CD4-positive, alpha-beta memory T cell (primary cell): ENCODE measurements around the gene PIP5K1A. TPM values are rescaled to one million over a fixed set of nuclear protein-coding genes. Genes with fewer than 3 reads are reported as not detected.

Source experiments
- CTCF ChIA-PET: fragments of 350-600 bp; sonication (Branson Sonifier 250); formaldehyde crosslinking; loops from one replicate; lab custom pipeline; 2021; ENCODE audit warnings: inconsistent platforms; ENCODE audit not compliant: partially characterized antibody; lab: Charles Lee
- POLR2A ChIA-PET: fragments of 350-600 bp; sonication (Branson Sonifier 250); formaldehyde crosslinking; loops from one replicate; lab custom pipeline; 2021; ENCODE audit not compliant: partially characterized antibody; lab: Charles Lee
- DNase-seq, 5 donors: peaks; one replicate each; pipeline versions ENCODE4 v3.0.0 to v3.0.0-alpha.2; 2020 to 2022; ENCODE audit warnings: mixed read lengths in 1 of 5
- H3K27ac ChIP-seq: one replicate; pipeline ENCODE4 v1.7.0; 2013; ENCODE audit warnings: low read depth, low read length
- H3K27me3 ChIP-seq: 2 replicates; pipeline ENCODE4 v1.7.0; 2013; ENCODE audit warnings: mild to moderate bottlenecking, low read length, moderate library complexity; ENCODE audit not compliant: insufficient read depth
- H3K36me3 ChIP-seq: 2 replicates; pipeline ENCODE4 v1.7.0; 2013; ENCODE audit warnings: mild to moderate bottlenecking, low read length, moderate library complexity; ENCODE audit not compliant: insufficient read depth
- H3K4me1 ChIP-seq: 2 replicates; pipeline ENCODE4 v1.7.0; 2013; ENCODE audit warnings: mild to moderate bottlenecking, low read length, moderate library complexity; ENCODE audit not compliant: insufficient read depth
- H3K4me3 ChIP-seq, 2 donors: one replicate each; pipeline ENCODE4 v1.7.0; 2013; ENCODE audit warnings: low read length in 2 of 2, mild to moderate bottlenecking in 1 of 2
- H3K9me3 ChIP-seq, 2 donors: one replicate each; pipeline ENCODE4 v1.7.0; 2013; ENCODE audit warnings: low read length in 2 of 2, control low read depth in 1 of 2; ENCODE audit not compliant: control insufficient read depth in 1 of 2
- H3K27ac Mint-ChIP-seq, 7 donors: one replicate each; pipeline ENCODE4 v1.8.0; 2020 to 2021; ENCODE audit warnings: mixed read lengths in 7 of 7, mild to moderate bottlenecking in 6 of 7, inconsistent platforms in 3 of 7, moderate library complexity in 3 of 7
- H3K27me3 Mint-ChIP-seq, 2 donors: one replicate each; pipeline ENCODE4 v1.8.0; 2020 to 2021; ENCODE audit warnings: mixed read lengths in 2 of 2
- H3K36me3 Mint-ChIP-seq, 2 donors: one replicate each; pipeline ENCODE4 v1.8.0; 2020 to 2021; ENCODE audit warnings: mixed read lengths in 2 of 2, inconsistent platforms in 1 of 2, mild to moderate bottlenecking in 1 of 2
- H3K4me1 Mint-ChIP-seq, 4 donors: one replicate each; pipeline ENCODE4 v1.8.0; 2020 to 2021; ENCODE audit warnings: mixed read lengths in 4 of 4, mild to moderate bottlenecking in 1 of 4
- H3K4me3 Mint-ChIP-seq, 8 donors: one replicate each; pipeline ENCODE4 v1.8.0; 2020 to 2021; ENCODE audit warnings: mixed read lengths in 8 of 8, mild to moderate bottlenecking in 7 of 8, moderate library complexity in 6 of 8, inconsistent platforms in 3 of 8
- H3K9me3 Mint-ChIP-seq, 8 donors: one replicate each; pipeline ENCODE4 v1.8.0; 2020 to 2021; ENCODE audit warnings: mixed read lengths in 8 of 8, mild to moderate bottlenecking in 5 of 8, inconsistent platforms in 3 of 8, moderate library complexity in 1 of 8
- intact Hi-C: fragments of 100-400 bp; cut with micrococcal nuclease; formaldehyde crosslinking; loops from one replicate; pipeline ENCODE4 v1.15.1; 2023
- polyA plus RNA-seq, 2 donors: library from polyadenylated mRNA; unstranded; fragments of 300-500 nt; fragmentation: Illumina TruSeq; gene quantifications; one replicate each; pipeline ENCODE4 v1.2.3, GENCODE V29; 2021
- total RNA-seq, 2 experiments: library from RNA; stranded (reverse); gene quantifications; one replicate each; pipeline ENCODE4 v1.2.3, GENCODE V29; 2021

The PIP5K1A gene
- total and polyA plus RNA-seq, 4 experiments from 2014 or later: 13.7 to 53.1 (median 33.5) TPM

GRCh38 chr1:151242442-151242841 is 44.1 kb downstream of the PIP5K1A start:
- no peaks in the 10 kb centered on the region for H3K9me3 ChIP-seq
- no peak overlapping the region for H3K4me3 Mint-ChIP-seq
- H3K27ac ChIP-seq: no peak overlapping the region
- no peak for DNase-seq
- peak overlapping the region in 3 of 7 donors; percentile 25 to 73 (median 44) for H3K27ac Mint-ChIP-seq
- ChIA-PET POLR2A (no interaction called here), CTCF (interaction anchor here (1.2 kb wide), 1 partner anchor 143 kb away, joined by 4 read pairs; no protein-coding TSS in a partner anchor)
- H3K36me3 ChIP-seq: peaks cover 64% of the 10 kb centered on the region
- no peaks in the 10 kb centered on the region for H3K4me1 Mint-ChIP-seq
- intact Hi-C loops: no loop called here
- no peaks in the 10 kb centered on the region for H3K27me3 Mint-ChIP-seq
- no peaks in the 10 kb centered on the region for H3K27me3 ChIP-seq
- H3K4me1 ChIP-seq: no peaks in the 10 kb centered on the region
- peaks cover 61 to 70% of the 10 kb centered on the region in 2 donors for H3K36me3 Mint-ChIP-seq
- H3K9me3 Mint-ChIP-seq: peaks cover 0 to 2% (median 0%) of the 10 kb centered on the region in 8 donors
- H3K4me3 ChIP-seq: no peak overlapping the region

- Mint-ChIP-seq H3K36me3 (peaks cover 60 to 68% of the 10 kb centered on the region in 2 donors), H3K9me3 (no peaks in the 10 kb centered on the region), H3K27me3 (no peaks in the 10 kb centered on the region), H3K27ac (no peak overlapping the region), H3K4me1 (no peaks in the 10 kb centered on the region), H3K4me3 (no peak overlapping the region)
- Histone ChIP-seq H3K27me3 (no peaks in the 10 kb centered on the region), H3K27ac (no peak overlapping the region), H3K9me3 (no peaks in the 10 kb centered on the region), H3K4me3 (no peak overlapping the region), H3K4me1 (no peaks in the 10 kb centered on the region), H3K36me3 (peaks cover 64% of the 10 kb centered on the region)
- intact Hi-C loops: no loop called here
- DNase-seq: no peak
- ChIA-PET CTCF (no interaction called here), POLR2A (no interaction called here)
These were observed 45.4 kb downstream of the PIP5K1A start for GRCh38 chr1:151243683-151244216.

- POLR2A ChIA-PET: no interaction called here
- Histone ChIP-seq H3K27me3 (no peaks in the 10 kb centered on the region), H3K36me3 (peaks cover 50% of the 10 kb centered on the region), H3K4me3 (no peak overlapping the region), H3K9me3 (no peaks in the 10 kb centered on the region), H3K4me1 (no peaks in the 10 kb centered on the region), H3K27ac (no peak overlapping the region)
- CTCF ChIA-PET: interaction anchor here (1.0 kb wide), 2 partner anchors 50 to 51 kb away, joined by 4 to 5 read pairs; no protein-coding TSS in a partner anchor
- intact Hi-C loops: no loop called here
- Mint-ChIP-seq H3K4me3 (no peak overlapping the region), H3K27ac (peak overlapping the region in 1 of 7 donors; percentile 6), H3K4me1 (peaks cover 0 to 4% (median 3%) of the 10 kb centered on the region in 4 donors), H3K27me3 (no peaks in the 10 kb centered on the region), H3K9me3 (no peaks in the 10 kb centered on the region), H3K36me3 (peaks cover 59 to 62% of the 10 kb centered on the region in 2 donors)
- DNase-seq: no peak
These were observed 48.4 kb downstream of the PIP5K1A start for GRCh38 chr1:151246786-151247185.

GRCh38 chr1:151251656-151252470 is 53.5 kb downstream of the PIP5K1A start:
- H3K4me3 Mint-ChIP-seq: peak overlapping the region in 2 of 8 donors; percentile 21 to 62
- H3K36me3 ChIP-seq: peaks cover 17% of the 10 kb centered on the region
- POLR2A ChIA-PET: interaction anchor here (0.6 to 2.7 kb wide), 10 partner anchors 30 to 152 kb away, joined by 3 to 15 read pairs (median 3); partner anchors contain the start of genes LYSMD1, PSMB4, SCNM1 and TNFAIP8L2
- CTCF ChIA-PET: interaction anchor here (0.6 to 4.2 kb wide), 33 partner anchors 9 to 818 kb away, joined by 3 to 71 read pairs (median 4); partner anchors contain the start of genes PIP5K1A, TNFAIP8L2, VPS72 and ZNF687
- peaks cover 0 to 3% (median 0%) of the 10 kb centered on the region in 8 donors for H3K9me3 Mint-ChIP-seq
- H3K4me1 ChIP-seq: peaks cover 17% of the 10 kb centered on the region
- intact Hi-C loops: loop anchor here (1.0 to 5.0 kb wide), 4 partner anchors 56 to 228 kb away; partner anchors contain the start of gene TNFAIP8L2
- no peak overlapping the region for H3K27ac ChIP-seq
- peaks cover 17 to 28% (median 21%) of the 10 kb centered on the region in 4 donors for H3K4me1 Mint-ChIP-seq
- peak; percentile 60 to 77 (median 69) for DNase-seq
- no peaks in the 10 kb centered on the region for H3K9me3 ChIP-seq
- peaks cover 22 to 28% of the 10 kb centered on the region in 2 donors for H3K36me3 Mint-ChIP-seq
- no peaks in the 10 kb centered on the region for H3K27me3 Mint-ChIP-seq
- H3K27ac Mint-ChIP-seq: peak overlapping the region in 3 of 7 donors; percentile 26 to 92 (median 66)
- H3K4me3 ChIP-seq: no peak overlapping the region
- H3K27me3 ChIP-seq: no peaks in the 10 kb centered on the region

- POLR2A ChIA-PET: interaction anchor here (0.5 to 2.3 kb wide), 19 partner anchors 8 to 1367 kb away, joined by 3 to 25 read pairs (median 5); partner anchors contain the start of genes LYSMD1, PI4KB, PSMB4 and RPRD2
- intact Hi-C loops: loop anchor here (1.0 to 5.0 kb wide), 4 partner anchors 27 to 97 kb away; partner anchors contain the start of genes RFX5, SCNM1 and TNFAIP8L2
These were observed 56.2 kb downstream of the PIP5K1A start, which contains the start of gene PSMD4 for GRCh38 chr1:151254217-151255213. PSMD4 (plus strand) TSS chr1:151254734; CDS start chr1:151254783, 49 bp downstream.

GRCh38 chr1:151255381-151255780 is 57.0 kb downstream of the PIP5K1A start:
- peaks cover 0 to 11% of the 10 kb centered on the region in 2 donors for H3K36me3 Mint-ChIP-seq
- H3K9me3 ChIP-seq: no peaks in the 10 kb centered on the region
- H3K27ac Mint-ChIP-seq: peak overlapping the region; percentile 89 to 97 (median 95)
- peak overlapping the region; percentile 65 for H3K27ac ChIP-seq
- no peaks in the 10 kb centered on the region for H3K27me3 ChIP-seq
- H3K4me3 ChIP-seq: peak overlapping the region; percentile 53 to 88
- no peaks in the 10 kb centered on the region for H3K27me3 Mint-ChIP-seq
- intact Hi-C loops: loop anchor here (2.0 kb wide), 1 partner anchor 91 kb away; the partner anchor contains the start of gene RFX5
- peaks cover 0 to 3% (median 0%) of the 10 kb centered on the region in 8 donors for H3K9me3 Mint-ChIP-seq
- H3K4me1 Mint-ChIP-seq: peaks cover 25 to 47% (median 36%) of the 10 kb centered on the region in 4 donors
- H3K4me3 Mint-ChIP-seq: peak overlapping the region; percentile 92 to 100 (median 96)
- DNase-seq: peak in 1 of 5 donors; percentile 3
- peaks cover 26% of the 10 kb centered on the region for H3K4me1 ChIP-seq
- CTCF ChIA-PET: interaction anchor here (1.1 to 2.3 kb wide), 5 partner anchors 9 to 156 kb away, joined by 4 to 10 read pairs (median 7); partner anchors contain the start of gene ZNF687
- POLR2A ChIA-PET: interaction anchor here (0.6 to 2.3 kb wide), 14 partner anchors 9 to 1368 kb away, joined by 3 to 25 read pairs (median 5); partner anchors contain the start of genes LYSMD1, PI4KB, RPRD2 and SCNM1
- no peaks in the 10 kb centered on the region for H3K36me3 ChIP-seq

More at GRCh38 chr1:151254217-151255213, 56.2 kb downstream of the PIP5K1A start, which contains the start of gene PSMD4:
- peak within 1 kb of the TSS; percentile 65 for H3K27ac ChIP-seq
- H3K4me1 ChIP-seq: peaks cover 26% of the 10 kb centered on the region
- peak; percentile 93 to 96 (median 94) for DNase-seq
- Mint-ChIP-seq H3K9me3 (peaks cover 0 to 3% (median 0%) of the 10 kb centered on the region in 8 donors), H3K27ac (peak within 1 kb of the TSS; percentile 95 to 99 (median 97)), H3K4me1 (peaks cover 25 to 47% (median 34%) of the 10 kb centered on the region in 4 donors), H3K27me3 (no peaks in the 10 kb centered on the region), H3K4me3 (peak within 1 kb of the TSS; percentile 92 to 100 (median 96)), H3K36me3 (peaks cover 2 to 12% of the 10 kb centered on the region in 2 donors)
- peak within 1 kb of the TSS; percentile 53 to 88 for H3K4me3 ChIP-seq
- CTCF ChIA-PET: interaction anchor here (0.5 to 2.3 kb wide), 9 partner anchors 10 to 155 kb away, joined by 3 to 10 read pairs (median 4); partner anchors contain the start of gene ZNF687
- H3K36me3 ChIP-seq: no peaks in the 10 kb centered on the region
- no peaks in the 10 kb centered on the region for H3K27me3 ChIP-seq
- no peaks in the 10 kb centered on the region for H3K9me3 ChIP-seq
